GM23248 (cell line): ENCODE results near the gene CLDN18.

Source experiments
- EZH2 ChIP-seq: fragments of 200-600 bp; sonication (generic); IDR thresholded peaks from 2 replicates; pipeline ENCODE4 v1.6.1; 2018; ENCODE audit warnings: antibody characterized with exemption, mild to moderate bottlenecking; ENCODE audit not compliant: insufficient read depth, poor library complexity, severe bottlenecking
- EZH2phosphoT487 ChIP-seq: fragments of 200-600 bp; sonication (generic); IDR thresholded peaks from 2 replicates; pipeline ENCODE4 v1.6.1; 2018; ENCODE audit warnings: antibody characterized with exemption, moderate library complexity, mild to moderate bottlenecking, low read depth; ENCODE audit not compliant: insufficient read depth

- no peak for TF ChIP-seq EZH2phosphoT487
- TF ChIP-seq EZH2, result no peak
These were observed 71.6 kb downstream of the CLDN18 start for GRCh38 chr3:138081371-138082084.
